Stimulated activated CD8-positive, alpha-beta memory T cell treated with anti-CD3 and anti-CD28 coated beads, Interleukin-15, amount 100 ng/mL, for 48 hours (primary cell): ENCODE results near the gene ANG.
"Not testable (repeated sequence)": the region's sequence is repeated elsewhere in the genome, so short reads cannot be mapped to it uniquely, and the experiment has no call there.

Source experiments
- DNase-seq, 2 donors: peaks; one replicate each; pipeline ENCODE4 v3.0.0-alpha.2; 2020; ENCODE audit warnings: low read depth in 2 of 2

Gene ANG

GRCh38 chr14:20688167-20688839 is at the start of gene ANG:
ANG (plus strand) TSS chr14:20688764; CDS start chr14:20693565, 4,801 bp downstream.
- no peak for DNase-seq

DNA sequence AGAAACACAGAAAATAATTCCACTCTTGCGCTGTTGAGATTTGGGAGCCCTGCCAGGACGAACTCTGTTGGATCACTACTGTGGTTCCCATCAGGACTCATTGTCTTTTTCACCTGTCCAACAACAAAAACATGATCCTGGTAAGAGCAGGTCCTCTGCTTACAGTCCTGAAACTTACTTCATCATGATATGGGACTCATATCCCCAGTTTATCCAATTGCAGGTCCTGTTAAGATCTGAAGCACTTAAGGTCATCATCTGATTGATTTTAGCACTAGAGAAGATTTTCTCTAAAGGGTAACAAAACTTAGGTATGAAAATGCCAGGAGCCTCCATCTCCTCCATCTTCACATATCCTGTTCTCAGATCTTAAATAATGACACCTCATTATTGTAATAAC is 47.0 kb upstream of the ANG start, which contains the start of gene OR6S1:
OR6S1 (minus strand) TSS at position 101 of the 400 bp plus-strand sequence; CDS start at position 101, 0 bp downstream.
- no peak for DNase-seq

DNA sequence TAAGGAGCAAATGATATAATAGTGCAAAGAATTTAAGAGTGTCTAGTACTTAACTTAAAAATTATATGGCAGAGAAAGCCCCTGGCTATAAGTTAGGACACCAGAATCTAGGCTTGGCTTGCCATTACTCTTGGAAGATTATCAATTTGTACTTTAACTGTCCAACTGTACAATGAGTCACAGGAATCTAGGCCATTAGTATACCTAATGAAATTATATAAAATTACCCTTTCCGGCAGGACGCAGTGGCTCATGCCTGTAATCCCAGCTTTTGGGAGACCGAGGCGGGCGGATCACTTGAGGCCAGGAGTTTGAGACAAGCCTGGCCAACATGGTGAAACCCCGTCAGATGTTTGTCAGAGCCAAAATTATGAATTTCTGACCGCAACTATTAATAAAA is 46.4 kb upstream of the ANG start:
- DNase-seq = no peak

GRCh38 chr14:20642755-20643154 is 45.8 kb upstream of the ANG start:
- not testable (repeated sequence) for DNase-seq

DNA sequence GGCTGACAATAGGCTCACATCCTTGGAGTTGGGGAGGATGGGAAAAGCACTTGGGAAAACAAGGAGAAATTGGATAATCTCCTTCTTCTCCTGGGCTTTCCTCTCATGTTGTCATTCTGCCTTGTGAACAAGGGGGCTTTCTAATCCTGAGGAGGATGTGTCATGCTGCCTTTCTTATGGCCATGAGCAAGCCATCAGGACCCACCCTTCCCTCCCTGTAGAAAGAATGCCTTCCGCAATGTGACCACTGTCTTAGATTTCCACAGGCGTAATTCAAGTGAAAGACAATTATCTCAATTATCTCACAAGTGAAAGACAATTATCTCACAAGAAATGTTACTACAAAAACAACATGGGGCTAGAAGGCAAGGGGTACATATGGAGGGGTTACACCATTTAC is 44.0 kb upstream of the ANG start:
- DNase-seq = no peak

GRCh38 chr14:20645481-20645880 is 43.1 kb upstream of the ANG start:
- no peak for DNase-seq

DNA sequence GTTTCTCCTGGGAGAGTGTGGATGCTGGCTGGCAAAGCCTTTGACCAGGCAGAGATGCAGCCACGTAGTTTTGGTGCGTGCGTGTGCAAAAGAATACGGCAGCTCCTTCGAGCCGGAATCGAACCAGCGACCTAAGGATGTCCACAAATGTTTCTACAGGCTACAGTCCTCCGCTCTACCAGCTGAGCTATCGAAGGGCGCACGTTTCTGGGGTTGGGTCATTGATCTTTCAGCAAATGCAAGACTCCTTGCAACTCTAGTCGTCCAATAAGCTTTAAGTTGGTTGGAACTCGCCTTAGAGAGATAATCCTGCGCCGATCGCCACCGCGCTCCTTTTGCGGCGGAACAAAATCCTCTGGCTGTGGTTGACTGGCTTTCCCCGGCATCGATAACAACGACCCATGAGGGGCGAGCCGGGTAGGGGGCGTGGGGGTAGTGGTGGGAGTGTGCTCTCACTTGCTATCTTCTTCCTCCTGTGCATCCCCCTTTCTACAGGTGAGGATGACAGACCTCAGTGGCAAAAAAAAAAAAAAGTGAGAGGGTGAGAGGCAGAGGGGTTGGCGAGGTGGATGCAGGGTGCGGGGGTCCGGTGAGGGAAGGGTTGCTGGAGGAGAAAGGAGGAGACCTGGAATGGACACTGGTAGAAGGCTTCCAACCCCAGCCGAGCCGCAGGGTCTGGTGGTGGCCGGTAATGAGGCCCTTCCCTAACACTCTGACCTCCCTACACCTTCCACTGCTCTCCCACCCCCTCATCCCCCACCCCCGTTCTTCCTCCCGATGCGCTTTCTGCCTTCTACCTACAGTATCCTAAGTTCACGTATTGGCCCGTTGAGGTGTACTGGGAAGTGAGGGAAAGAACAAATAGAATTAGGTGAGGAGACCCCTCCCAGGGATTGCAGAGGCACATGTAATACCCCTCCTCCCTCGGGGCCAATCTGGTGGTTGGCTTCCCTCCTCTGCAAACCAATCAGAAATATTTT is 35.3 kb upstream of the ANG start:
- peak in 1 of 2 donors; percentile 57 for DNase-seq

DNA sequence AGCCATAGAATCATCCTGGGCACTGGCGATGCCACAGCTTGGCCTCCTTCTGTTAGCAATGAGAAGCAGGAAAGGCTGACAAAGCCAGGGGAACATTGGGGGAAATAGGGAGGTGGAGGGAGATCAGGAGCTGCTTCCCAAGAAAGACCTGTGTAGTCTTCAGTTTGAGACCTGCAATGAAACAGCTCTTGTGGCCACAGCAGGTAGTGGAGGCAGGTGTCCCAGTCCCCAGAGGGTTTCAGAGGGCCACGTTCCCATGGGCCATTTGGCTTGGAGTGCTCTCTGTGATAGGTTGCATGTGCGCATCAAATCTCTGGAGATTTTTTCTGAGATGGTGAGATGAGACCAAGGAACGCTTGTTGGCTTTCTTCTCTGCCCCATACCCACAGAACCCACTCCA is 32.7 kb upstream of the ANG start:
- DNase-seq = no peak

GRCh38 chr14:20656274-20656673 is 32.3 kb upstream of the ANG start:
- DNase-seq = no peak

GRCh38 chr14:20657216-20658211 is 31.1 kb upstream of the ANG start:
- no peak for DNase-seq

- DNase-seq = no peak
These were observed 30.3 kb upstream of the ANG start for GRCh38 chr14:20658246-20658645.

GRCh38 chr14:20659336-20659735 is 29.2 kb upstream of the ANG start:
- DNase-seq = no peak

- DNase-seq = no peak
These were observed 28.7 kb upstream of the ANG start for GRCh38 chr14:20659813-20660395.

GRCh38 chr14:20661197-20661596 is 27.4 kb upstream of the ANG start:
- DNase-seq = no peak

- peak; percentile 76 to 79 for DNase-seq
These were observed 25.4 kb upstream of the ANG start for GRCh38 chr14:20662968-20663732.

- not testable (repeated sequence) for DNase-seq
These were observed 22.1 kb upstream of the ANG start for GRCh38 chr14:20666400-20666961.

DNA sequence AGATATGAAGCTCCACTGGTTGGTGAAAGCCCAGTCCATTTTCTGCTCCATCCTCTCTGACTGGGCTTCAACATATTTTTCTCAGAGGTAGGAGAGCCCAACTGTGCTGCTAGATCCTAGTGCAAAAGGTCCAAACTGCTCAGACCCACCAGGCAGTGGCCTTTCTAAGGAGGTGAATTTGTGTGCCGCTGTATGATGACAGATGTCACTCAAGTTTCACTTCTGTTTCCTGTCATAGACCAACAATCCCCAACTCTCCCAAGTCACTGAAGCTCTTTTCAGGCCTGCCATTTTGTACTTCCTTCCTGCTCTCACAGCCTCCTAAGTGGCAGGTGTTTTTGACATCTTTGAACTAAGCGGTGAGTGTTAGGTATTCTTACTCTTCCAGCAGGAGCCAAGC is 20.6 kb upstream of the ANG start:
- DNase-seq = no peak

GRCh38 chr14:20668969-20669368 is 19.6 kb upstream of the ANG start:
- no peak for DNase-seq

DNA sequence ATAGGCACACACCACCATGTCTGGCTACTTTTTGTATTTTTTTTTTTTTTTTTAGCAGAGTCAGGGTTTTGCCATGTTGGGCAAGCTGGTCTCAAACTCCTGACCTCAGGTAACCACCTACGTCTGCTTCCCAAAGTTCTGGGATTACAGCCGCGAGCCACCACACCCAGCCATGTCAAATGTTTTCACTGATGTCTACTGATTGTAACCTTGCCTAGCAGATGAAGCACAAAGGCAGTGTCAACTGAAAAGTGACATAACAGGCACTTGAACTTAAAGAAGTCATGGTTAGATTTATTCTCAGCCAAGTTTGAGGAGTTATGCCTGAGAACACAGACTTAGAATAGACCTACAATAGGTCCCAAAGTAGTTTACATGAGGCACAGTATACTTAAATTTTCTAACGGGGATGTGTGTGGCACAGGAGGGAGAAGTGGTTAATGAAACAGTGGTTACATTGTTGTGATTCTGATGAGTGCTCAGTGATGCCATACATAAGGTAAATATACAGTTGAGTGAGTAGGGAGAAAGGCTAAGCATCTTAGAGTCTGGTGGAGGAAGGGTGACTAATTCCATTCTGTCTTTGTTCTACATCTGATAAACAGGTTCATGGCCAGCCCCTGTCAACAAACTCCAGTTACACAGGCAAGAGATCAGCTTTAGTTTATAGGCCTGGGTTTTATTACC is 16.8 kb upstream of the ANG start:
- DNase-seq = no peak
